ENCODE data around the gene PDE7B. TPM values are rescaled to one million over a fixed set of nuclear protein-coding genes. Genes with fewer than 3 reads are reported as not detected.

PDE7B gene
- total and polyA plus RNA-seq, 2 of the 8 experiments (the other 6 are each of a cell fraction or from before 2014, with no cell fraction given), result not detected

DNA sequence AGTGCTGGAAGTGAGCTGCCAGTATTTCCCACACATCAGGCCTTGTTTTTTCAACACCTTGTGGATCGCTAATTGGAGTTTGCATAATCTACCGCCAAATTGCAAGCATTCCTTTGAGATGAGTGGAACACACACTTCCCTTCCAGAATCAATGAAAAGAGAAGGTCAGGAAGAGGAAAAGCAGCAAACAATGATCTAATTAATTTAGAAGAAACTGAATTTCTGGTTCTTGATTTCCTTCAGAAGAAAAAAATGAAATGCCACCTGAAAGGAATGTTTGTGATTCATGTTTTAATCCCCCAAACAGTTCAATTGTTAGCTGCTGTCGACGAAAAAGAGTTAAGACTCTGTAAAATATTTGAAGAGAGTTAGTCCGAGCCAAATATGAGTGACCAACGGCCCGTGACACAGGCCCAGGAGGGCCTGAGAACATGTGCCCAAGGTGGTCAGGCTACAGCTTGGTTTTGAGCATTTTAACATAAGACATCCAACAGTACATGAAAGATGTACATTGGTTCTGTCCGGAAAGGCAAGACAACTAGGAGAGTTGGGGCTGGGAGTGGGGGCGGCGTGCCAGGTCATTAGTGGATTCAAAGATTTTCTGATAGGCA lies 216.3 kb downstream of the PDE7B start (continued):
- TF ChIP-seq CEBPB (IDR thresholded peaks at IDR 0.05; ENCODE audit: low read depth, low read length) (peak; percentile 51; the same call in 1 of the 2 replicates), NRF1 (IDR thresholded peaks at IDR 0.05; ENCODE audit: low read depth, low read length) (no peak), MAFK (IDR thresholded peaks at IDR 0.05; ENCODE audit: low read depth, low read length) (no peak), SP4 (IDR thresholded peaks at IDR 0.05; ENCODE audit: low read length) (no peak), PHF8 (conservative IDR thresholded peaks at IDR 0.05; ENCODE audit: low read depth, low read length) (no peak), ASH2L (IDR thresholded peaks at IDR 0.05; ENCODE audit: low read length) (no peak), JUN (IDR thresholded peaks at IDR 0.05; ENCODE audit: low read depth, low read length) (peak; percentile 40; the same call in 1 of the 2 replicates), POU5F1 (IDR thresholded peaks at IDR 0.05; ENCODE audit: low read depth, low read length) (no peak), YY1 (IDR thresholded peaks at IDR 0.05; ENCODE audit: low read depth, low read length) (no peak), SAP30 (IDR thresholded peaks at IDR 0.05; ENCODE audit: insufficient read depth, insufficient replicate concordance, low read length) (no peak)
- TF ChIP-seq, protein P1, sequence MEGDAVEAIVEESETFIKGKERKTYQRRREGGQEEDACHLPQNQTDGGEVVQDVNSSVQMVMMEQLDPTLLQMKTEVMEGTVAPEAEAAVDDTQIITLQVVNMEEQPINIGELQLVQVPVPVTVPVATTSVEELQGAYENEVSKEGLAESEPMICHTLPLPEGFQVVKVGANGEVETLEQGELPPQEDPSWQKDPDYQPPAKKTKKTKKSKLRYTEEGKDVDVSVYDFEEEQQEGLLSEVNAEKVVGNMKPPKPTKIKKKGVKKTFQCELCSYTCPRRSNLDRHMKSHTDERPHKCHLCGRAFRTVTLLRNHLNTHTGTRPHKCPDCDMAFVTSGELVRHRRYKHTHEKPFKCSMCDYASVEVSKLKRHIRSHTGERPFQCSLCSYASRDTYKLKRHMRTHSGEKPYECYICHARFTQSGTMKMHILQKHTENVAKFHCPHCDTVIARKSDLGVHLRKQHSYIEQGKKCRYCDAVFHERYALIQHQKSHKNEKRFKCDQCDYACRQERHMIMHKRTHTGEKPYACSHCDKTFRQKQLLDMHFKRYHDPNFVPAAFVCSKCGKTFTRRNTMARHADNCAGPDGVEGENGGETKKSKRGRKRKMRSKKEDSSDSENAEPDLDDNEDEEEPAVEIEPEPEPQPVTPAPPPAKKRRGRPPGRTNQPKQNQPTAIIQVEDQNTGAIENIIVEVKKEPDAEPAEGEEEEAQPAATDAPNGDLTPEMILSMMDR (IDR thresholded peaks at IDR 0.05; ENCODE audit: control extremely low read depth in 1 of 3, insufficient read depth in 1 of 3, low read depth in 1 of 3, low read length in 3 of 3), result no peak

Measured in H1 (cell line).